Endothelial cell of umbilical vein (primary cell): ENCODE data around the gene ZNF609. TPM values are rescaled to one million over a fixed set of nuclear protein-coding genes. Genes with fewer than 3 reads are reported as not detected.

Experiments used
- BruUV-seq: library from RNA; stranded (reverse); fragments of 400-500 nt; replicated peaks from 2 replicates; lab custom pipeline; 2021; lab: Mats Ljungman, UMichigan
- CTCF ChIA-PET: fragments of 300-600, 350-600 bp; sonication (Branson Sonifier 250); formaldehyde crosslinking; loops from one replicate; lab custom pipeline; 2021; ENCODE audit warnings: antibody characterized with exemption, inconsistent platforms; lab: Charles Lee
- POLR2A ChIA-PET: fragments of 300-600, 350-600 bp; sonication (Branson Sonifier 250); formaldehyde crosslinking; loops from one replicate; lab custom pipeline; 2021; ENCODE audit warnings: antibody characterized with exemption, inconsistent platforms; lab: Charles Lee
- DNase-seq: peaks from one replicate; pipeline ENCODE4 v3.0.0-alpha.2; 2011; ENCODE audit warnings: low read depth, low spot score
- FAIRE-seq: peaks from 2 replicates; lab custom pipeline; 2011; peaks lifted over from hg19 to GRCh38; lab: Jason Lieb, UNC
- H2AFZ ChIP-seq: 2 replicates; pipeline ENCODE4 v1.6.0; 2012; ENCODE audit warnings: low read depth, low read length, control low read depth, inconsistent platforms
- H3K27ac ChIP-seq: 2 replicates; pipeline ENCODE4 v1.5.1; 2011; ENCODE audit warnings: low read depth, mild to moderate bottlenecking, control low read depth, low read length, moderate library complexity; ENCODE audit not compliant: insufficient read depth
- H3K27me3 ChIP-seq, 2 experiments: 2 replicates each; pipeline versions ENCODE4 v1.6.0 to v1.6.1; 2011; ENCODE audit warnings: low read length in 2 of 2, mixed read lengths in 1 of 2; ENCODE audit not compliant: control insufficient read depth in 2 of 2, insufficient read depth in 2 of 2
- H3K36me3 ChIP-seq, 2 experiments: 2 replicates in 1 of 2; 3 replicates in 1 of 2; pipeline ENCODE4 v1.5.1; 2011; ENCODE audit warnings: low read length in 2 of 2, mild to moderate bottlenecking in 1 of 2, moderate library complexity in 1 of 2; ENCODE audit not compliant: control insufficient read depth in 2 of 2, insufficient read depth in 2 of 2; ENCODE audit errors: extremely low read depth in 1 of 2
- H3K4me1 ChIP-seq: 3 replicates; pipeline ENCODE4 v1.5.1; 2011; ENCODE audit warnings: mild to moderate bottlenecking, low read length; ENCODE audit not compliant: control insufficient read depth, insufficient read depth; ENCODE audit errors: extremely low read depth
- H3K4me2 ChIP-seq: 2 replicates; pipeline ENCODE4 v1.6.1; 2011; ENCODE audit warnings: low read length, control low read depth, mixed read lengths; ENCODE audit not compliant: insufficient read depth
- H3K4me3 ChIP-seq, 3 experiments: fragments of 200-600 bp in 1 of 3; sonication (generic), shearing (Covaris generic) in 1 of 3; replicated peaks in 1 of 3; 2 replicates each; pipeline ENCODE4 v1.5.1; 2011 to 2016; ENCODE audit warnings: control low read depth in 3 of 3, low read length in 3 of 3, mild to moderate bottlenecking in 2 of 3, inconsistent platforms in 1 of 3, low read depth in 1 of 3, moderate library complexity in 1 of 3; ENCODE audit not compliant: insufficient read depth in 1 of 3
- H3K79me2 ChIP-seq: 2 replicates; pipeline ENCODE4 v1.6.0; 2012; ENCODE audit warnings: low read length, inconsistent platforms; ENCODE audit not compliant: control insufficient read depth, insufficient read depth
- H3K9ac ChIP-seq: replicated peaks from 2 replicates; pipeline ENCODE3; 2011; ENCODE audit warnings: low read length, control low read depth; ENCODE audit not compliant: insufficient read depth; ENCODE audit errors: extremely low read depth
- H3K9me1 ChIP-seq: replicated peaks from 3 replicates; pipeline ENCODE4 v1.6.0; 2011; ENCODE audit warnings: mild to moderate bottlenecking, low read length; ENCODE audit not compliant: control insufficient read depth, insufficient read depth; ENCODE audit errors: extremely low read depth
- H3K9me3 ChIP-seq: replicated peaks from 2 replicates; pipeline ENCODE4 v1.5.1; 2012; ENCODE audit warnings: low read length, inconsistent platforms; ENCODE audit not compliant: control insufficient read depth, insufficient read depth
- H4K20me1 ChIP-seq: replicated peaks from 2 replicates; pipeline ENCODE3; 2011; ENCODE audit warnings: mild to moderate bottlenecking, low read length; ENCODE audit not compliant: control insufficient read depth, insufficient read depth; ENCODE audit errors: extremely low read depth
- CTCF ChIP-seq, 2 donors: IDR thresholded peaks; 1 replicate in 1 of 2; 2 replicates in 1 of 2; pipeline ENCODE4 v1.5.1; 2011; ENCODE audit warnings: low read length in 2 of 2, mild to moderate bottlenecking in 2 of 2, moderate library complexity in 2 of 2, control low read depth in 1 of 2, inconsistent platforms in 1 of 2, low read depth in 1 of 2; ENCODE audit not compliant: insufficient read depth in 1 of 2; ENCODE audit errors: extremely low read depth in 1 of 2
- POLR2AphosphoS5 ChIP-seq: IDR thresholded peaks from 2 replicates; pipeline ENCODE4 v1.6.1; 2012; ENCODE audit warnings: low read depth, mild to moderate bottlenecking, control low read depth, low read length, moderate library complexity; ENCODE audit not compliant: insufficient read depth
- dilution Hi-C: fragments of 300-500 bp; cut with MboI; formaldehyde crosslinking; loops from one replicate; pipeline ENCODE4 v1.15.0; 2019; ENCODE audit warnings: low sequenced_read_pairs; ENCODE audit not compliant: extremely low pct_ligation_motif_present
- intact Hi-C: fragments of 100-400 bp; cut with micrococcal nuclease; formaldehyde crosslinking; loops from one replicate; pipeline ENCODE4 v1.10.0; 2022
- polyA plus RNA-seq, 4 experiments: library from polyadenylated mRNA; depleted of rRNA in 3 of 4; stranded (reverse) in 3 of 4; unstranded in 1 of 4; fragments of >200 nt; gene quantifications; 2 replicates each; pipeline versions ENCODE4 v1.2.1 to v1.2.3, GENCODE V29; 2011 to 2012; ENCODE audit warnings: missing spikeins in 1 of 4
- total RNA-seq: library from RNA; stranded (reverse); gene quantifications from 2 replicates; pipeline ENCODE4 v1.2.3, GENCODE V29; 2021

ZNF609 gene
- total and polyA plus RNA-seq, 2 donors (not counting 3 experiments of a cell fraction or from before 2014, with no cell fraction given), result 18.2 to 49.6 TPM

DNA sequence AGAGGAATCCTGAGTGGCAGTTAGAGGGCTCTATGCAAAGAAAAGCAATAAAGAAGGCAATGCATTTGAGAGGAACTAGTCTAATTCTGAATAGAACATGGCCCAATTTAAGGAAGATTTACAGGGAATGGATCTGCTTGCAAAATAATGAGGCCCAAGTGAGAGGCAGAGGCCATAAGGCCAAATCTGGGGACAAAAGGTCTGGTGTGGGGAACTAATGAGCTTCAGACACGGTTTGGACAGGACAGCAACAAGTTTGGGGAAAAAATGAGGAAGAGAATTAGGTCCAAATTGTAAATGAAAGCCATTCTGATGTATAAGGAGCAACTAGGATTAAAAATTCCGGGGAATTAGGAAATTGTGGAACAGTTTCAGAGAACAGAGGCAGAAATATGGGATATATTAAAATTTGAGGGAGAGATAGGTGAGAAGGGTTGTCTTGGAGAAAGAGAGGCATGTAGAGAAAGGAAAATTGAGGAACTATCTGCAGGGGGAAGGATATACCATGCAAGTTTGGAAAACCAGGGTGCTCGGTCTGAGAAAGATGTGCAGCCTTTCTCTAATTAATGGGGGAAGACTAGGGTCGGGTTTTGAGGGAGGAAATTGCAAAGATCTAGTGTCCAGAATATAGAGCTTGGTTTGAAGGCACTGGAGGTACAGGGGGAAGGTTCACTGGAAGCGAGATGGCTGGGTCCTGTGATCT lies 241.3 kb downstream of the ZNF609 start:
- ChIA-PET POLR2A (no interaction called here), CTCF (interaction anchor here (1.0 to 3.6 kb wide), 3 partner anchors 17 to 29 kb away, joined by 3 to 50 read pairs (median 4); no protein-coding TSS in a partner anchor)
- TF ChIP-seq CTCF (IDR thresholded peaks at IDR 0.05; ENCODE audit: extremely low read depth in 1 of 2, insufficient read depth in 1 of 2, low read depth in 1 of 2, low read length in 2 of 2), result no peak
- peak; percentile 12 for TF ChIP-seq POLR2AphosphoS5
- no peak for DNase-seq
- Histone ChIP-seq H3K4me1 (peaks cover 42% of the 10 kb centered on the region), H3K4me2 (peak overlapping the region; percentile 77), H3K27me3 (no peaks in the 10 kb centered on the region), H3K27ac (no peak overlapping the region), H3K4me3 (peak overlapping the region in 2 of 3 experiments; percentile 84 to 90), H3K9me3 (no peaks in the 10 kb centered on the region), H4K20me1 (no peaks in the 10 kb centered on the region), H3K79me2 (peaks cover 55% of the 10 kb centered on the region), H3K9me1 (no peaks in the 10 kb centered on the region), H3K9ac (peak overlapping the region; percentile 81), H3K36me3 (no peaks in the 10 kb centered on the region), H2AFZ (no peak overlapping the region)
- intact Hi-C loops (loop anchor here (2.0 kb wide), 1 partner anchor 15 kb away; no protein-coding TSS in a partner anchor), dilution Hi-C loops (no loop called here)
- TSS peak; percentile 42 for BruUV-seq
- FAIRE-seq, result no peak
